CD4-positive, alpha-beta T cell treated with Interferon alpha-2 for 1 hour (primary cell): Measurements from ENCODE around the gene AKIRIN2.
A peak's percentile ranks its signal among the peaks of the same experiment; 100 is the strongest.

Source experiments
- DNase-seq, 2 donors: peaks; one replicate each; pipeline ENCODE4 v3.0.0-alpha.2; 2020 to 2022

Gene AKIRIN2

DNA sequence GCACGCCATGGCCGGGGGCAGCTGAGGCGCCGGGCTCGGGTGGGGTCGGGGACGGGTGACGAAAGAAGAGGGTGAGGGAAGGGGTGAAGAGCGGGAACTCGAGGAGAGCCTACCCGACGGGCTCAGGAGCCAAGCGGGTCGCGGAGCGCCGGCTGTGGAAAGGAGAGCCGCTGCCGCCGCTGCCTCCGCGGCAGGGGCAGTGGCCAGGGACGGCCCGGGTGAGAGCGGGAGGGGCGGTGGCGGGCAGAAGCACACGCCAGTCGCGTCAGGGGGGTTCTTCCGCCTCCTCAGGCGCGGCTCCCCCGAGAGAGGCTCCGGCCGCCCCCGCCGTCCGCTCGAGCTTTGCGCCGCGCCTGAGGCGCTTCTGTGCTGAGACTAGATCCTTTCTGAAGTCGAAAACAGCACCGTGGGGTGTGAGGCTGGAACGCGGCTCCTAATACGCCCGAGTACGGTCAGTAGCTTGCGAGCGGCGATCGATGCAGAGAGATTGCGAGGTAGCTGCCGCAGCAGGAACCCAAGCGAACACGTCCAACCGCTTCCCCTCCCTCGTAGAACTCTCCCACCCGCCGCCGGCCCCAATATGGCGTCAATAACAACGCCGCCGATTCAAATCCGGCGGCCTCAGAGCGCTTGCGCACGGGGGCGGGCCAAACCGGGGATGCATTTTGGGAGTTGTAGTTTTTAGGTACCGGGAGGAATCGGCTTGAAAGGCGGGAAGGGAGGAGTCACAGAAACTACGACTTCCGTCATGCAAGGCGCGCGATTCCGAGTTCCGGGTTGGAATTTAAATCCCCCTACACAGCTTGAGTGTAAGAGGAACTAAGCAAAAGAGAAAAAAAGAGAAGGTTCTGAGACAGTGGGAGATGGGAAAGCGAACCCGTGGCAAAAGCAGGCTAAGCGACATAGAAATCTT is at the start of gene AKIRIN2:
Gene AKIRIN2, minus strand, starts transcription at position 558 of the 913 bp plus-strand sequence. Its CDS starts 549 bp downstream, at position 9.
- peak; percentile 98 for DNase-seq

GRCh38 chr6:87747646-87748045 is 45.6 kb upstream of the AKIRIN2 start:
- no peak for DNase-seq

DNA sequence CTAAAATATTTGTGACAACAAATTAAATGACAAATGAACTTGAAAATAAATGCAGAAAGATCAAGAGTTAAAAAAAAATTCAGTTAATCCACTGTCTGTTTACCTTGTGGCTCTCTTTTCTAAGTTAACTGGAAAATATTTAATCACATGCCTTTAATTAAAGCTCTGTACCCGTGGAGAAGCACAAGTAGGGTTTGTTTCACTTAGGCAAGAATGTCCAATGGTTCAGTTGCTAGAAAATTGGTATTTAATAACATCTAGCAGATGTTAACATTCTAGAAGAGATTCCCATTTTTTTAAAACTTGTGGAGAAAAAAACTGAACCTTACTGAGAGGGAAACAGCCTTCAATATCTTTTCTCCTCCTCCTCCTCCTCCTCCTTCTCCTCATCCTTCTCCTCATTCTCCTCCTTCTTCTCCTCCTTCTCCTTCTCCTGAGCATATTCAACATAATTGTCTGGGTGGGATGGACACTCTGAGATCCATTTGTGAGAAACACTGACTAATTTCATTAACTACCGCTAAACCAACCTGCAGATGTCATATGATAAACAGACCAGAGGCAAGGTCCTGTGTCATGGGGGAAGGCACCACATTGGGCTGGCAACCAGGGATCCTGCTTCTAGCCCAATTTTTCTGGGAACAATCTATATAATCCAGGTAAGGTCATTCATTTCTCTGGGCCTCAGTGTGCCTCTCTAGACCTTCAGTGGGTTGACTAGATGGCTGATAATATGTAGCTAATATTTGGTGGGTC is 44.1 kb upstream of the AKIRIN2 start:
- no peak for DNase-seq

- DNase-seq: no peak
These were observed 41.4 kb upstream of the AKIRIN2 start for GRCh38 chr6:87743454-87743853.

- peak; percentile 51 to 75 for DNase-seq
These were observed 40.1 kb upstream of the AKIRIN2 start for GRCh38 chr6:87742106-87742505.

GRCh38 chr6:87741001-87741650 is 39.1 kb upstream of the AKIRIN2 start:
- DNase-seq: no peak

DNA sequence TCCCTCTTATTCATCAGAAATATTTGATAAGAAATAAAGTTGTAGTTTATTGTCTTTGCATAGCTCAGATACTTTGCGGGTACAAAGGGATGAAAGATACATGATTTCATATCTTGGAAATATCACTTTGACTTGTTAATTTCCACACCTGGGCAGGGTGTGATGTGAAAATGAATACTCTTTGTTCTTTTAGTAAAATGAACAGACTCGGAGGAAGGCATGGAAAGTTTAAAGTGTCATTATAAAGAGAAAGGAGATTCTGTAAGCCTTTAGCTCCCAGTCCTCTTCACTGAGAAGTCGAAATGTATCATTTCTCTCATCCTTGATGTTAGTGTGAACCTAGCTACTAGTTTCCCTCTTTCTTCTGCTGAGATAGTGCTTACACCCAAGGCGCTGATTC is 36.7 kb upstream of the AKIRIN2 start:
- DNase-seq: peak in 1 of 2 donors; percentile 30

DNA sequence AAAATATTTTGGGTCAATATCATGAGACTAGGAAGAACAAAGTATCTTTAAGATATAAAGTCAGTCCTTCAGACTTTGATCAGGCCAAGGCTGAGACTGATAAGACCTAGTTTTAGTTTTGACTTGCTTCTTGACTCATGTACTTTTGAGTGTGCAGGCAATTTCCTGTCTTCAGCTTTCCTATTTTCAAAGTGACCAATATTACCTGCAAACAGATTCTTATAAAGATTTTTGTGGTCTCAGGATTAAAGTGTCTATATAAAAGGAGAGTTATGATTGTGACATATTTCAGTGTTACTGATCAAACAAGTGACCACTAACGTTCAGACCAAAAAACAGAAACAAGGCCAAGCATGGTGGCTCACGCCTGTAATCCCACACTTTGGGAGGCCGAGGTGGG is 36.0 kb upstream of the AKIRIN2 start:
- DNase-seq: peak in 1 of 2 donors; percentile 40

GRCh38 chr6:87736809-87737540 is 34.9 kb upstream of the AKIRIN2 start:
- peak in 1 of 2 donors; percentile 34 for DNase-seq

DNA sequence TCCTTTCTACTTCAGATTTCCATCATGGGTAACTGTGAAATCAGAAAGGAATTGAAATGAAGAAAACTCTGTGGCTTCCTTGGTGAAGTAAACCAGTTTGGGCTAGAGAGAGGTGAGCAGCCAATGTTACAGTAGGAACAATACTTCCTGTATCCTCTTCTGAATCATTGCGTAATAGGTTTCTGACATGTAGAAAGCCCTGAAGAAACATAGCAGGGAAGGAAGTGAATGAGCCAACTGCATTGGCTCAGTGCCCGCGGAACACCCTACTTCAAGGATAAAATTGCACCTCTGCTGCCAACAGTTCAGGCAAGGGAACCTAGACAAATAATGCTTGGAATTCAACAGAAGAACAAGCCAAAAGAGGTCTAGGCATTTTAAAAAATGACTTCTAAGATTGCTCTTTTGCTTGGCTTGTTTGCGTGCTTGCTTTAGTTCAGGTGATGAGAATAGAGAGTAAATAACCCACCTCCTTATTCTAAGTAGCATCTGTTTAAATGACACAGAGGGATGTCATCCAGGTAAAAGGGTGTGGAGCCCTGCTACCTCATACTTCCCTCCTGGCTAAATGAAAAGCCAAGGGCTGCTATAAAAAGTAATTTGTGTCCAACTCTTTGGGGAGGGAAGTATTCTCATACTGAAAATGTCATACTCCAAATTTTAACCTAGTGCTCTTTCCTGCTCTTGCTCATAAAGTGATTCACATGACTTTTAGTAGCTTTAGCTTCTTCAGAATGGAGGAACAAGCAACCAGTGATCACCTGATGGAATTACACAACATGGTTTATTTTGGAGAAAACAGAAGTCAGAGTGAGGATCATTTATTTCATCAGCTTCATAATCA is 30.0 kb upstream of the AKIRIN2 start:
- peak; percentile 56 to 66 for DNase-seq

GRCh38 chr6:87731080-87731479 is 29.0 kb upstream of the AKIRIN2 start:
- DNase-seq: no peak

DNA sequence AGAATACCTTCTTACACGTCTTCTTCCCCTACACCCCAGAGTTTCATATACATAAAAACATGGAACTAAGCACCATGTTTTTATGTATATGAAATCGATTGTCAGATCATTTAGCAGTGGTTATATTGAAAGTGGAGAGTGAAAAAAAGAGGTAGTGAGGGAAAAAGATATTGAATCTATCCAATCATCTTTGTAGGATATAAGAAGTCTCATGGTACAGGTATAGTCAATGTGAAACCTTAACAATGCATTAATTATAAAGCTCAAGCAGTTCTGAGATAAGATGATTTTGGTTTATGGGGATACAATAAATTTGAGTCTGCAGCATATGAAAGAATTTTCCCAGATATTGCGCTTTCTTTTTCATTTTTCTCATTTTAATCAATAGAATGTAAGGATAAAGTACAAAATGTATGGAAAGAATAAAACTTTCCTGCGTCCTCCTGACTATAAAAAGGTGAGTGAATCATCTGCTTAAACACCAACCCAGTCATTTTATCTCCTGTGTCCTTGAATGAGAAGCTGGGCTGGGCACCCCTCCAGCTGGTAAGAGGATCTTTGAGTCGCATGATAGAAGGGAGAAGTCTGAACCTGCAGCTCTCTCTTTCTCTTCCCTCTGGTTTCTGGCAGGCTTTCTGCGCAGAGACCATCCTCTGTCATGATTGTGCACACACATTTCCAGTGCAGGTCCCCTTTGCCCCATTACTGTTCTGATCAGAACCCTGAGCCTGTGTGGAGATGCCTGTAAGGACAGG is 28.1 kb upstream of the AKIRIN2 start:
- DNase-seq: no peak

DNA sequence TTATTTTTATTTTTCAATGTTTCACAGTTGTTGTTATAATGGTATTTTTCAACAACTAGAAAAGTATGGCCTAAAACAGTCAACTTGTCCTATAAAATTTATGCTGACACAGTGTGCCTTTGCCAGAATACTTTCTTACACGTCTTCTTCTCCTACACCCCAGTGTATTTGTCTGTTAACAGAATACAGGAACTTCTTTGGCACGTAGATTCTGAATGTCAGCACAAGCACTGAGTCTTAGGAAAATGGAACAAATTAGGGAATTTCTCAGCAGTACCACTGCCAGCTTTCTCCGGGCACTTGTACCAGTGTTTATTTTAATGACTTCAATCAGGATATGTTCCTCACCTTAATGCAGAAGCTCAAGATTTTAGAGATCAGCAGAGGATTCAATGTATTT is 26.7 kb upstream of the AKIRIN2 start:
- no peak for DNase-seq

DNA sequence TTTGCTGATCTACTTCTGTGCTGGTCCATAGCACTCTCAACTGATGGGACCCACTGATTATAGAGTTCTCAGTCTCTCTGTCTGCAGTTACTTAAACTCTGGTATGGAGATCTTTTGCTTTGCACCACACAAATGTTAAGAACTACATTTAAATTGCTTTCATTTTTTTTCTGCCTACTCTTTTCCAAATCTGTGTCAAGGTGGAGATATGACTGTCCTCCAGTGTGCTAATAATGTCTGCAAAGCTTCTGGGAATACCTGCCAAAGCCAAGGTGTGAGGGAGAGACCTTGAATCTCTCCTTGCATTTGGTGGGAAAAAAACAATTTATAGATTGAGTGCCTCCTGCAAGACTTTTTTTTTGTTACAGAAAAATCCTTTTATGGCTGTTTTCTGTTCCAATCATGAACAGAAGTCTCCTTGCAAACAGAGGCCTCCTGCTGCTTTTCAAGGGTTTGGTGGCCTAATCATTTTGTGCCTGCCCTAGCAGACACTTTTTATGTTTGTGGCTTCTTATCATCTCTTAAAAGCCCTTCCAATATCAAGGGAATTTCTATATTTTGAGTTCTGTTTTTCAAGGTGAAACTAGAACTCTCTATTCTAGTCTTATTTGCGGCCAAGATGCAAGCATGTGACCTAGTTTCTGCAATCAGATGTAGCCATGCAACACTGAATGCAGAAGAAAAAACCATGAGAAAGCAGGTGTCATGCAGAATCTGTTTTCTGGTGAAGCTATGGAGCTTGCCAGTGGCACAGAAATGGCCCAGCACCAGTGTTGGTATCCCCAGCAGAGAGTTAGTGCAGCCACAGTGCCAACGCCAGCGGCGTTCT is 23.2 kb upstream of the AKIRIN2 start:
- DNase-seq: peak in 1 of 2 donors; percentile 16

GRCh38 chr6:87723170-87724078 is 21.4 kb upstream of the AKIRIN2 start:
- DNase-seq: peak in 1 of 2 donors; percentile 48

- no peak for DNase-seq
These were observed 20.6 kb upstream of the AKIRIN2 start for GRCh38 chr6:87722540-87723169.

DNA sequence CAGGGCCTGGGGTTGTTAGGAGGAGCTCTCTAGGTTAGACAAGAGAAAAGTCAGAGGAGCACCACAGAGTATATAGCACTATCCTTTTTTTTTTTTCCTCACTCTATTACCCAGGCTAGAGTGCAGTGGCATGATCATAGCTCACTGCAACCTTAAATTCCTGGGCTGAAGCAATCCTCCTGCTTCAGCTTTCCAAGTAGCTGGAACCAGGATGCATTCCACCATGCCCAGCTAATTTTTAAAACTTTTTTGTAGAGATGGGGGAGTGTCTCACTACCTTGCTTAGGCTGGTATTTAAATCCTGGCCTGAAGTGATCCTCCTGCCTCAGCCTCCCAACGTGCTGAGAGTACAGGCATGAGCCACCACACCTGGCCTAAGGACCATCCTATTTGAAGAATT is 19.3 kb upstream of the AKIRIN2 start:
- no peak for DNase-seq
